Body of pancreas (tissue), 4 donors: ENCODE results near the gene ARRB2. TPM values are rescaled to one million over a fixed set of nuclear protein-coding genes. Genes with fewer than 3 reads are reported as not detected.
A peak's percentile ranks its signal among the peaks of the same experiment; 100 is the strongest.
"Not testable (repeated sequence)": the region's sequence is repeated elsewhere in the genome, so short reads cannot be mapped to it uniquely, and the experiment has no call there.

Experiments used
- ATAC-seq: fragments of 150-250 bp; one replicate; pipeline ENCODE4 v1.9.1; 2016
- DNase-seq, 4 donors: peaks; one replicate each; pipeline ENCODE4 v3.0.0-alpha.2; 2019
- H3K27ac ChIP-seq, 4 donors: fragments of 200-600 bp; sonication (generic); 1 replicate in 3 of 4; 2 replicates in 1 of 4; pipeline versions ENCODE4 v1.5.1 to v1.6.1; 2016 to 2019; ENCODE audit warnings: mild to moderate bottlenecking in 1 of 4, mixed read lengths in 1 of 4, moderate library complexity in 1 of 4
- H3K27me3 ChIP-seq, 2 donors: fragments of 200-600 bp; sonication (generic); one replicate each; pipeline ENCODE4 v1.6.0; 2016; ENCODE audit warnings: mild to moderate bottlenecking in 1 of 2
- H3K36me3 ChIP-seq, 2 donors: fragments of 200-600 bp; sonication (generic); replicated peaks in 1 of 2; 2 replicates each; pipeline ENCODE4 v1.5.1; 2016; ENCODE audit warnings: low read depth in 2 of 2; ENCODE audit not compliant: insufficient read depth in 1 of 2
- H3K4me1 ChIP-seq: fragments of 200-600 bp; sonication (generic); one replicate; pipeline ENCODE4 v1.6.0; 2016
- H3K4me3 ChIP-seq, 2 donors: fragments of 200-600 bp; sonication (generic); 1 replicate in 1 of 2; 2 replicates in 1 of 2; pipeline ENCODE4 v1.5.1; 2016 to 2019
- H3K9me3 ChIP-seq, 3 donors: fragments of 200-600 bp; sonication (generic); 1 replicate in 2 of 3; 2 replicates in 1 of 3; pipeline ENCODE4 v1.5.1; 2016
- CTCF ChIP-seq, 7 experiments: fragments of 450-650 bp in 4 of 7; fragments of 200-600 bp in 3 of 7; sonication (generic) in 3 of 7; IDR thresholded peaks; one replicate each; pipeline ENCODE4 v1.5.1; 2016 to 2019; ENCODE audit warnings: antibody characterized with exemption in 7 of 7
- POLR2A ChIP-seq, 3 donors: fragments of 450-650 bp; IDR thresholded peaks; one replicate each; pipeline ENCODE4 v1.6.1; 2016; ENCODE audit warnings: antibody characterized with exemption in 3 of 3, mild to moderate bottlenecking in 2 of 3
- WGBS, 2 donors: methylation state at CpG; one replicate each; pipeline ENCODE4 v1.1.5; 2017; 5-methylcytosine and 5-hydroxymethylcytosine counted together
- intact Hi-C: fragments of 100-400 bp; cut with DNase I; formaldehyde crosslinking; loops from one replicate; pipeline ENCODE4 v1.15.1; 2023
- total RNA-seq, 2 donors: library from RNA; depleted of rRNA; stranded (reverse); fragments of >200 nt; gene quantifications; one replicate each; pipeline ENCODE4 v1.1.0, GENCODE V29; 2016

ARRB2 gene
- total RNA-seq, 2 donors from 2014 or later: 12.5 to 13.2 TPM

- WGBS, 2 donors: 44 to 58% methylated on average over 5 to 6 of the region's 6 CpGs
- TF ChIP-seq CTCF (IDR thresholded peaks at IDR 0.05) (no peak), POLR2A (IDR thresholded peaks at IDR 0.05) (peak in 1 of 3 donors; percentile 2)
- Histone ChIP-seq H3K4me3 (no peak overlapping the region), H3K27ac (peak overlapping the region in 2 of 4 donors; percentile 84 to 88), H3K27me3 (no peaks in the 10 kb centered on the region), H3K9me3 (no peaks in the 10 kb centered on the region), H3K36me3 (no peaks in the 10 kb centered on the region), H3K4me1 (peaks cover 19% of the 10 kb centered on the region)
- DNase-seq (peak in 1 of 4 donors; percentile 72), ATAC-seq (no peak)
- intact Hi-C loops: no loop called here
These were observed 1.3 kb downstream of the ARRB2 start for GRCh38 chr17:4711661-4712181.

GRCh38 chr17:4712526-4712925 lies 2.1 kb downstream of the ARRB2 start:
- peaks cover 19% of the 10 kb centered on the region for H3K4me1 ChIP-seq
- H3K9me3 ChIP-seq: no peaks in the 10 kb centered on the region
- H3K4me3 ChIP-seq: no peak overlapping the region
- TF ChIP-seq POLR2A (IDR thresholded peaks at IDR 0.05): no peak
- TF ChIP-seq CTCF (IDR thresholded peaks at IDR 0.05): no peak
- peak overlapping the region in 1 of 4 donors; percentile 88 for H3K27ac ChIP-seq
- no peaks in the 10 kb centered on the region for H3K36me3 ChIP-seq
- H3K27me3 ChIP-seq: no peaks in the 10 kb centered on the region
- ATAC-seq (no peak), DNase-seq (peak in 1 of 4 donors; percentile 46)
- WGBS, 2 donors: 26 to 28% methylated on average over 3 of the region's 3 CpGs
- intact Hi-C loops: no loop called here

- peak overlapping the region in 1 of 4 donors; percentile 24 for H3K27ac ChIP-seq
- 75% methylated on average over 6 to 9 of the region's 15 CpGs for WGBS, 2 donors
- DNase-seq, H3K27me3 ChIP-seq, intact Hi-C loops, ATAC-seq, H3K9me3 ChIP-seq, H3K36me3 ChIP-seq, H3K4me3 ChIP-seq: not testable (repeated sequence)
- H3K4me1 ChIP-seq: peaks cover 19% of the 10 kb centered on the region
These were observed 4.1 kb downstream of the ARRB2 start for GRCh38 chr17:4714340-4715062.

- intact Hi-C loops: no loop called here
- TF ChIP-seq CTCF (IDR thresholded peaks at IDR 0.05): no peak
- no peak for TF ChIP-seq POLR2A (IDR thresholded peaks at IDR 0.05)
These were observed 4.8 kb downstream of the ARRB2 start for GRCh38 chr17:4715063-4715744.

GRCh38 chr17:4716081-4716480 lies 5.6 kb downstream of the ARRB2 start:
- Histone ChIP-seq H3K36me3 (peaks cover 0 to 2% of the 10 kb centered on the region in 2 donors), H3K4me1 (peaks cover 32% of the 10 kb centered on the region), H3K4me3 (no peak overlapping the region), H3K27me3 (no peaks in the 10 kb centered on the region), H3K9me3 (no peaks in the 10 kb centered on the region), H3K27ac (no peak overlapping the region)
- WGBS, 2 donors: 97 to 100% methylated on average over 10 of the region's 10 CpGs
- TF ChIP-seq POLR2A (IDR thresholded peaks at IDR 0.05): no peak
- no peak for TF ChIP-seq CTCF (IDR thresholded peaks at IDR 0.05)
- ATAC-seq: no peak
- DNase-seq: no peak
- intact Hi-C loops: no loop called here

More at GRCh38 chr17:4715063-4715744, 4.8 kb downstream of the ARRB2 start:
- Histone ChIP-seq H3K27ac (no peak overlapping the region), H3K27me3 (no peaks in the 10 kb centered on the region), H3K36me3 (peaks cover 0 to 2% of the 10 kb centered on the region in 2 donors), H3K4me3 (no peak overlapping the region), H3K9me3 (no peaks in the 10 kb centered on the region), H3K4me1 (peaks cover 26% of the 10 kb centered on the region)
- WGBS, 2 donors: 73 to 74% methylated on average over 7 to 9 of the region's 11 CpGs
- ATAC-seq (no peak), DNase-seq (no peak)
